Measurements from ENCODE around the gene PDZD8.

DNA sequence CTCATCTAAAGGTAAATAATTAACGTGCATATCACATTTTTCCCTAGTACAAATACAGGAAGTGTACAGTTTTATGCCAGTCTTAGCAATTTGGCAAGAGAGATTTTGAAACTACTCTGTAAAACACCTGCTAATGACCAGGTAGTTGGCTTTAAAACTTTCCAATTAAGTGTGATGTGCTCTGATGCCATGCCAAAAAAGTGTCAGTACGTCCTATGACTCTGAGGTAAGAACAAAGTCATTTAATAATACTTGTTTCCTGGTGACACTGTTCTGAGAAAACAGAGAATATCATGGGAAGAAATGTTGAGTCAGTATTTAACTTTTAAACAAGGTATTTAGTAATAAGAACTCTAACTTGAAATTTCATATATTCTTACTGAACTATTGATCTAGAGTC lies 9.6 kb downstream of the PDZD8 start:
- TF ChIP-seq, protein P1, sequence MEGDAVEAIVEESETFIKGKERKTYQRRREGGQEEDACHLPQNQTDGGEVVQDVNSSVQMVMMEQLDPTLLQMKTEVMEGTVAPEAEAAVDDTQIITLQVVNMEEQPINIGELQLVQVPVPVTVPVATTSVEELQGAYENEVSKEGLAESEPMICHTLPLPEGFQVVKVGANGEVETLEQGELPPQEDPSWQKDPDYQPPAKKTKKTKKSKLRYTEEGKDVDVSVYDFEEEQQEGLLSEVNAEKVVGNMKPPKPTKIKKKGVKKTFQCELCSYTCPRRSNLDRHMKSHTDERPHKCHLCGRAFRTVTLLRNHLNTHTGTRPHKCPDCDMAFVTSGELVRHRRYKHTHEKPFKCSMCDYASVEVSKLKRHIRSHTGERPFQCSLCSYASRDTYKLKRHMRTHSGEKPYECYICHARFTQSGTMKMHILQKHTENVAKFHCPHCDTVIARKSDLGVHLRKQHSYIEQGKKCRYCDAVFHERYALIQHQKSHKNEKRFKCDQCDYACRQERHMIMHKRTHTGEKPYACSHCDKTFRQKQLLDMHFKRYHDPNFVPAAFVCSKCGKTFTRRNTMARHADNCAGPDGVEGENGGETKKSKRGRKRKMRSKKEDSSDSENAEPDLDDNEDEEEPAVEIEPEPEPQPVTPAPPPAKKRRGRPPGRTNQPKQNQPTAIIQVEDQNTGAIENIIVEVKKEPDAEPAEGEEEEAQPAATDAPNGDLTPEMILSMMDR (conservative IDR thresholded peaks at IDR 0.05; ENCODE audit: low read depth, low read length) = no peak
- TF ChIP-seq EZH2phosphoT487 (IDR thresholded peaks at IDR 0.05; ENCODE audit: borderline replicate concordance, low read length) (no peak), EZH2 (IDR thresholded peaks at IDR 0.05; ENCODE audit: low read length, unreplicated experiment) (no peak)
